ENCODE results near the gene GCNT1. TPM values are rescaled to one million over a fixed set of nuclear protein-coding genes. Genes with fewer than 3 reads are reported as not detected.
"Not testable (repeated sequence)": the region's sequence is repeated elsewhere in the genome, so short reads cannot be mapped to it uniquely, and the experiment has no call there.

Gene GCNT1
- total RNA-seq, 1 experiment from 2014 or later: 18.9 TPM

- Histone ChIP-seq H3K36me3 (ENCODE audit: control insufficient read depth, insufficient read depth, low read length) (no peaks in the 10 kb centered on the region), H3K9me3 (no peaks in the 10 kb centered on the region), H3K4me3 (ENCODE audit: low read depth, low read length) (no peak overlapping the region), H3K4me1 (no peaks in the 10 kb centered on the region), H3K27me3 (replicated peaks; ENCODE audit: control insufficient read depth, insufficient read depth, low read length) (no peaks in the 10 kb centered on the region)
- Mint-ChIP-seq H3K4me3 (ENCODE audit: unreplicated experiment) (no peak overlapping the region), H3K9me3 (ENCODE audit: unreplicated experiment) (peaks cover 9% of the 10 kb centered on the region), H3K36me3 (ENCODE audit: insufficient read depth, unreplicated experiment) (peaks cover 4% of the 10 kb centered on the region), H3K27ac (ENCODE audit: unreplicated experiment) (no peak overlapping the region), H3K4me1 (ENCODE audit: low read depth, unreplicated experiment) (peaks cover 5% of the 10 kb centered on the region), H3K27me3 (ENCODE audit: insufficient read depth, unreplicated experiment) (no peaks in the 10 kb centered on the region)
- no peak for TF ChIP-seq CTCF (IDR thresholded peaks at IDR 0.05; ENCODE audit: insufficient read depth in 1 of 2, low read depth in 1 of 2, low read length in 1 of 2, severe bottlenecking in 1 of 2, unreplicated experiment in 1 of 2)
- intact Hi-C loops (cut with micrococcal nuclease; ENCODE audit: unreplicated experiment): no loop called here
- DNase-seq: no peak
- BruUV-seq (replicated peaks): no TSS peak
- CTCF ChIA-PET: no interaction called here
- POLR2A ChIA-PET: no interaction called here
Measured at GRCh38 chr9:76486151-76486550, 27.2 kb downstream of the GCNT1 start.

GRCh38 chr9:76490249-76490990, 31.4 kb downstream of the GCNT1 start:
- ChIA-PET POLR2A (no interaction called here), CTCF (no interaction called here)
- no TSS peak for BruUV-seq (replicated peaks)
- Mint-ChIP-seq H3K4me1 (ENCODE audit: low read depth, unreplicated experiment) (peaks cover 7% of the 10 kb centered on the region), H3K4me3 (ENCODE audit: unreplicated experiment) (no peak overlapping the region), H3K9me3 (ENCODE audit: unreplicated experiment) (peaks cover 9% of the 10 kb centered on the region), H3K27me3 (ENCODE audit: insufficient read depth, unreplicated experiment) (no peaks in the 10 kb centered on the region), H3K27ac (ENCODE audit: unreplicated experiment) (no peak overlapping the region), H3K36me3 (ENCODE audit: insufficient read depth, unreplicated experiment) (peaks cover 9% of the 10 kb centered on the region)
- intact Hi-C loops (cut with micrococcal nuclease; ENCODE audit: unreplicated experiment): no loop called here
- Histone ChIP-seq H3K4me3 (ENCODE audit: low read depth, low read length) (no peak overlapping the region), H3K27me3 (replicated peaks; ENCODE audit: control insufficient read depth, insufficient read depth, low read length) (no peaks in the 10 kb centered on the region), H3K4me1 (no peaks in the 10 kb centered on the region), H3K9me3 (no peaks in the 10 kb centered on the region), H3K36me3 (ENCODE audit: control insufficient read depth, insufficient read depth, low read length) (no peaks in the 10 kb centered on the region)
- no peak for TF ChIP-seq CTCF (IDR thresholded peaks at IDR 0.05; ENCODE audit: insufficient read depth in 1 of 2, low read depth in 1 of 2, low read length in 1 of 2, severe bottlenecking in 1 of 2, unreplicated experiment in 1 of 2)
- DNase-seq: no peak

- POLR2A ChIA-PET; H3K27me3 ChIP-seq (replicated peaks; ENCODE audit: control insufficient read depth, insufficient read depth, low read length); H3K27me3 Mint-ChIP-seq (ENCODE audit: insufficient read depth, unreplicated experiment); H3K27ac Mint-ChIP-seq (ENCODE audit: unreplicated experiment); DNase-seq; H3K36me3 ChIP-seq (ENCODE audit: control insufficient read depth, insufficient read depth, low read length); H3K4me3 ChIP-seq (ENCODE audit: low read depth, low read length); CTCF ChIA-PET; H3K4me1 ChIP-seq; H3K4me1 Mint-ChIP-seq (ENCODE audit: low read depth, unreplicated experiment); H3K9me3 ChIP-seq; H3K4me3 Mint-ChIP-seq (ENCODE audit: unreplicated experiment); BruUV-seq (replicated peaks); H3K9me3 Mint-ChIP-seq (ENCODE audit: unreplicated experiment); intact Hi-C loops (cut with micrococcal nuclease; ENCODE audit: unreplicated experiment): not testable (repeated sequence)
- H3K36me3 Mint-ChIP-seq (ENCODE audit: insufficient read depth, unreplicated experiment): peaks cover 12% of the 10 kb centered on the region
Measured at GRCh38 chr9:76491056-76491455, 32.1 kb downstream of the GCNT1 start.

- DNase-seq; H3K36me3 Mint-ChIP-seq (ENCODE audit: insufficient read depth, unreplicated experiment); H3K4me1 ChIP-seq; H3K27me3 Mint-ChIP-seq (ENCODE audit: insufficient read depth, unreplicated experiment); H3K9me3 ChIP-seq; POLR2A ChIA-PET; H3K27me3 ChIP-seq (replicated peaks; ENCODE audit: control insufficient read depth, insufficient read depth, low read length); intact Hi-C loops (cut with micrococcal nuclease; ENCODE audit: unreplicated experiment); H3K4me3 ChIP-seq (ENCODE audit: low read depth, low read length); H3K4me3 Mint-ChIP-seq (ENCODE audit: unreplicated experiment); H3K36me3 ChIP-seq (ENCODE audit: control insufficient read depth, insufficient read depth, low read length); BruUV-seq (replicated peaks); H3K9me3 Mint-ChIP-seq (ENCODE audit: unreplicated experiment); H3K27ac Mint-ChIP-seq (ENCODE audit: unreplicated experiment); CTCF ChIA-PET: not testable (repeated sequence)
- peaks cover 13% of the 10 kb centered on the region for H3K4me1 Mint-ChIP-seq (ENCODE audit: low read depth, unreplicated experiment)
Measured at GRCh38 chr9:76493496-76493895, 34.5 kb downstream of the GCNT1 start.
